ENCODE data around the gene PASK.

Gene PASK

GRCh38 chr2:241189856-241190201, 40.6 kb upstream of the PASK start:
- Histone ChIP-seq H3K4me1 (no peaks in the 10 kb centered on the region), H3K36me3 (ENCODE audit: control insufficient read depth, insufficient read depth, low read length) (no peaks in the 10 kb centered on the region), H3K9ac (no peak overlapping the region), H3K27ac (no peak overlapping the region), H3K4me3 (ENCODE audit: low read depth, low read length) (no peak overlapping the region), H3K27me3 (ENCODE audit: control insufficient read depth, insufficient read depth, low read length) (no peaks in the 10 kb centered on the region), H2AFZ (no peak overlapping the region), H3K79me2 (no peaks in the 10 kb centered on the region), H3K9me3 (ENCODE audit: control insufficient read depth, low read length) (no peaks in the 10 kb centered on the region), H3K4me2 (ENCODE audit: low read length) (no peak overlapping the region)
- TF ChIP-seq CTCF (IDR thresholded peaks at IDR 0.05): no peak

- TF ChIP-seq CTCF (IDR thresholded peaks at IDR 0.05): no peak
- H3K36me3 ChIP-seq (ENCODE audit: control insufficient read depth, insufficient read depth, low read length): no peaks in the 10 kb centered on the region
- H3K79me2 ChIP-seq: no peaks in the 10 kb centered on the region
- H3K4me2 ChIP-seq (ENCODE audit: low read length): no peak overlapping the region
- no peaks in the 10 kb centered on the region for H3K9me3 ChIP-seq (ENCODE audit: control insufficient read depth, low read length)
- no peak overlapping the region for H3K4me3 ChIP-seq (ENCODE audit: low read depth, low read length)
- no peak overlapping the region for H2AFZ ChIP-seq
- no peak overlapping the region for H3K27ac ChIP-seq
- H3K9ac ChIP-seq: no peak overlapping the region
- H3K4me1 ChIP-seq: no peaks in the 10 kb centered on the region
- no peaks in the 10 kb centered on the region for H3K27me3 ChIP-seq (ENCODE audit: control insufficient read depth, insufficient read depth, low read length)
These were observed 40.0 kb upstream of the PASK start for GRCh38 chr2:241189093-241189855.

GRCh38 chr2:241188361-241189092, 39.3 kb upstream of the PASK start, which contains the start of gene ANO7:
TSS of gene ANO7 (plus strand) at chr2:241188677. CDS start at chr2:241190064, 1,387 bp downstream.
- TF ChIP-seq CTCF (IDR thresholded peaks at IDR 0.05): no peak
- H3K4me3 ChIP-seq (ENCODE audit: low read depth, low read length): no peak within 1 kb of the TSS

GRCh38 chr2:241187918-241188234, 38.6 kb upstream of the PASK start:
- no peaks in the 10 kb centered on the region for H3K4me1 ChIP-seq
- no peak overlapping the region for H3K4me2 ChIP-seq (ENCODE audit: low read length)
- no peaks in the 10 kb centered on the region for H3K27me3 ChIP-seq (ENCODE audit: control insufficient read depth, insufficient read depth, low read length)
- no peak overlapping the region for H3K27ac ChIP-seq
- no peak overlapping the region for H3K4me3 ChIP-seq (ENCODE audit: low read depth, low read length)
- H3K36me3 ChIP-seq (ENCODE audit: control insufficient read depth, insufficient read depth, low read length): no peaks in the 10 kb centered on the region
- H2AFZ ChIP-seq: no peak overlapping the region
- no peaks in the 10 kb centered on the region for H3K9me3 ChIP-seq (ENCODE audit: control insufficient read depth, low read length)
- no peak for TF ChIP-seq CTCF (IDR thresholded peaks at IDR 0.05)
- H3K9ac ChIP-seq: no peak overlapping the region
- H3K79me2 ChIP-seq: no peaks in the 10 kb centered on the region

More at GRCh38 chr2:241188361-241189092, 39.3 kb upstream of the PASK start, which contains the start of gene ANO7:
- H2AFZ ChIP-seq: no peak within 1 kb of the TSS
- H3K9ac ChIP-seq: no peak within 1 kb of the TSS
- H3K27me3 ChIP-seq (ENCODE audit: control insufficient read depth, insufficient read depth, low read length): no peaks in the 10 kb centered on the region
- H3K9me3 ChIP-seq (ENCODE audit: control insufficient read depth, low read length): no peaks in the 10 kb centered on the region
- H3K36me3 ChIP-seq (ENCODE audit: control insufficient read depth, insufficient read depth, low read length): no peaks in the 10 kb centered on the region
- H3K4me2 ChIP-seq (ENCODE audit: low read length): no peak within 1 kb of the TSS
- H3K27ac ChIP-seq: no peak within 1 kb of the TSS
- no peaks in the 10 kb centered on the region for H3K4me1 ChIP-seq
- no peaks in the 10 kb centered on the region for H3K79me2 ChIP-seq
